HG03025 (cell line): Measurements from ENCODE around the gene PLCL2.

Experiments used
- ATAC-seq: cut with Tn5 transposase; IDR thresholded peaks from one replicate; pipeline ENCODE4 v1.9.1; 2021; ENCODE audit warnings: mild to moderate bottlenecking, moderate library complexity; ENCODE audit not compliant: unreplicated experiment, low FRiP score

PLCL2 gene

DNA sequence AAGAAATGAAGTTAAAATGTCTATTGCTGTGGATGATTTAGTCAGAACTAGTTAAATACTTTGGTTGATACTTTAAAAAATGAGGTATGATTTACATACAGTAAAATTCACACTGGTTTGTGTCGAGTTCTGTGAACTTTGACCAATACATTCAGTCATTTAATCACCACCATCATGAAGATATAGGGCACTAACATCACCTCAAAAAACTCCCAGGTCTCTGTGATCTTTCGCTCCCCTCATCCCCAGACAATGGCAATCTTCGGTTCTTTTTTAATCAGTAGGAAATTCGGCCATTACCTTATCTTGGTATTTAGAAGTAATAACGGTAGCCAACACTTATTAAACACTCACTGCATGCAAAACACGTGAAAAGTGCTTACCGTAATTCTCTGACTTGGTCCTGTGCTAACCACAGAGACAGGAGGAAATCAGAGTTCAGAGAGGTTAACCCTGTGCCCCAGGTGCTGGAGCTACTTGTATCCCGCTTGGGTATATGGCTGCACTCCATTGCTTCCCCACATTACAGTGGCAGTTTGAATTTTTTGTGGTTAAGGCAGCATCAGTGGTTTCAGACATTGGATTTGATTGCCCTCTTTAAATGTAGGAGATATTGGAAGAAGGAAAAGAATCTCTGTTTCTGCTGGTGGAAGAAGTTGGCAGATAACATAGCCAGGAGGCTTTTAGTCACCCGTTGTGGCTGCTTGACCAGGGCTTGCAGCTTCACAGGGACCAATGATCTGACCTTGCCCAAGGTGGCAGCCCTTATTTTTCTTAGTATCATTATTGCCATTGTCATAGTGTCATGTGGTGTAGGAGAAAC, 4.2 kb downstream of the PLCL2 start:
- peak; percentile 44 for ATAC-seq

DNA sequence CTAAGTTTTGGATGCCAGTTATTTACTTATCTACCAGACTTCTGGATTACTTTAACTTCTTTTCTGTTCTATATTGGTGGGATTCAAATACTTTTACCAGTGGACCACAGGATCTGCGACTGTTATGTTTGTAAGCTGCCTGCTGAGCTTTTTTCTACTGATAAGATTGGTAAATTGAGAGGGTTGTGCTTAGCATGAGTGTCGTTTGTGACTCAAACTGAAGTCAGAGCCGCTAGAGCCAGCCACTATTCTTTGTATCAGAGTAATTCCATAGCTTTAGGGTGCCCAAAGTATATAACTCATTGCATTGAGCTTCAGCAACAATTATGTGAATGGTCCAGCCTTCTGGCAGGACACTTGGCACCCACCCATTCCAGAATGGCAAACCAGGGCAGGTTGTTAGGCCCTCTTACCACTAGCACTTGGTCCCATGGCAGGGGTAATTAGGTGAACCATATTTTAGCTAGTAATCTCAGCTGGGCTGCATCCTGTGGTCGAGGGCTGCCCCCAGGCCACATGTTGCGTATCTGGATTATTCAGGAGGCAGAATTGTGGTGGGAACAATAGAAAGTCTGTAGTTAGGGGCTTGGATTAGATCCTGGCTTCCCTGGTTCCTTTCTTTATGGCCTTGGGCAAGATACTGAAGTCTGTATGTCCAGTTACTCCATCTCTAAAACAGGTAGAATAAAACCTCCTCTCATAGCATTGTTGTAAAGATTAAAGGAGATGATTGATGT, 6.0 kb downstream of the PLCL2 start:
- no peak for ATAC-seq

DNA sequence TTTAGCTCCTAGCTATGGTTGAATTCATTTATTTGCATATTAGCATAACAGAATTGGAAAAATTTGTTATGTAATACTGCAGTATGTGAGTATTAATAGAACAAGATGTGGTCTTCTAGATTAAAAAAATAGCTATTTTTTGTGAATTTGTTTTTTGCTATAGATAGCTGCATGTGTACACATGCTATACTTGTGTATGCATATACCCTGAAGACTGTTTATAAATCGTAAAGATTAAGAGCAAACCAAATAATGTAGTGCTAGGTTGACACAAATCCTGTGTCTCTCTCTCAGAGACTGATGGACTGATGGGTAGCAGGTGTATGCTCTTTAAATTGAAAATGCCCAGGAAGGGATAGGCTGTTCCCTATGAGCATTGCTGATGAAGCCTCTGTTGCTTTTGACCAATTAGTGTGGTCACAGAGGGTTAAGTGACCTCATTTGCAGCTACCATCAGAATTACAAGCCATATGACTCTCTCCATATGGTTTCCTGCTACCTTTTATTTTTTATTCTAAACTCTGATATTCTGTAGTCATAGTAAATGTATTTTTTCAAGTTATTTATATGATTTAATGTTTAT, 9.0 kb downstream of the PLCL2 start:
- no peak for ATAC-seq

DNA sequence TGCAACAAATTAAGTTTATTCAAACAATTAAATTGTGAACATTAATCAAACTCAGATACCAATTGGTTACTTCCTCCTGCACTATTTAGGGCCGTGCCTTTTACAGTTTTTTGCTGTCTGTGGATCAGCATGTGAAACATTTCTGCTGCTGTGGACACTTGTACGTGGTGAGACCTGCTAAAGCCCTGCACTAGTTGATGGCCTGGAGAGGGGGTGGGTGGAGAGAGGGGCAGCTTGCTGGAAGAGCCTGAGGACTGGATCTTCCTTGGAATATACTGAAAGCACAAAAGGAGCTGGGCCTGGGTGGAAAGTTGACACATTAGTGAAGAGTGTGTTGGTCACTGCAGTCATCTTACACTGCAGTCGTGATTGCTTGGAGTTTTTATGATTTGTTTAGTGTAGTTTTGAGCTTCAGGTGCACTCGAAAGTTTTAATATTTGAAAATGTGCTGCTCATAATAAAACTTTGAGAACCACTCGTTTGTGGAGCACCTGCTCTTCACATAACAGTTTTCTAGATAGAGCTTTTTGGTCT, 11.4 kb downstream of the PLCL2 start:
- ATAC-seq, result no peak

DNA sequence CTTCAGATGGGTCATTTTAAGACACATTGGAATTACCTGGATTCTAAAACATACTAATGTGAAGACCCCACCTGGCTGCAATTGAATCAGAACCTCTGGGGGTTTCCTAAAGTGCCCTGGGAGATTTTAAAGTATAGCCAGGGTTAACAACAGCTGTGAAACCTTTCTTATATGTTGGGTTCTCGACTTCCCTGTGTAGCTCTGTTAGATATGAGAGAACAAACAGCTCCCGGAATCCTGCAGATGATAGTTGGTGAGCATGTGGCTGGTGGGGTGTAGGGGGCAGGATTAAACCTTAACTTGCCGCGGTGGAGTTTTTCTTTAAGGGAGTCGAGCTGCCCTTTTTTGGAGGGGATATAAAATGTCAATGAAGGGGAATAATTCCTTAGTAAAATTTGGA, 12.1 kb downstream of the PLCL2 start:
- ATAC-seq, result no peak

DNA sequence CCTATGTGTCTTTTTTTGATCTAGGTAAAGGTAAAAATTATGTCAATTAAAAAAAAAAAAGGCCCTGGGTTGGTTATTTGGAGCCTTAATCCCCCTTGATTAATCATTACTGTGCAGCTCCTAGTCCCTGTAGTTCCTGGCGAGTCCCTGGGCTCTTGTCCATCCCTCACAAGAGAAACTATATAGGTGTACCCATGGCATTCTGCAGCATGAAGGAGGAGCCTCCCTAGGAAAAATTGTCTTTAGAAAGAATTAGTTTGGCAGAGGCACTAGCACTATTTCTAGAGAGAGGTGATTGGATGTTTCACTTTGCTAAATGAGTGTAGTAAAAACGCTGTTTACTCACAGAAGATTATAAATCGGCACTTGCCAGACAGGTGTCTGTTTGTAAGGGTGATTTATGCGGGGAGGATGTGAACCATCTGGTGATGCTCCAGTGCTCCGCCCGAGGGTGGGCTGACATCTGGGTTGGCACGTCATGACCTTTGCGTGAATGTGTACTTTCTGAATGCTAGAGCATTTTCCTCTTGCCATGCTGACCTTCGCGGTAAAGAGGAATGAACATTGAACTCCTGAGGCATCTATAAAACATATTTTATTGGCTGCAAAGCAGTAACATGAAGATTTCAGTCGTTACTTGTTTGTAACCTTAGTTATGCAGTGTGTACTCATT, 12.6 kb downstream of the PLCL2 start:
- peak; percentile 67 for ATAC-seq

DNA sequence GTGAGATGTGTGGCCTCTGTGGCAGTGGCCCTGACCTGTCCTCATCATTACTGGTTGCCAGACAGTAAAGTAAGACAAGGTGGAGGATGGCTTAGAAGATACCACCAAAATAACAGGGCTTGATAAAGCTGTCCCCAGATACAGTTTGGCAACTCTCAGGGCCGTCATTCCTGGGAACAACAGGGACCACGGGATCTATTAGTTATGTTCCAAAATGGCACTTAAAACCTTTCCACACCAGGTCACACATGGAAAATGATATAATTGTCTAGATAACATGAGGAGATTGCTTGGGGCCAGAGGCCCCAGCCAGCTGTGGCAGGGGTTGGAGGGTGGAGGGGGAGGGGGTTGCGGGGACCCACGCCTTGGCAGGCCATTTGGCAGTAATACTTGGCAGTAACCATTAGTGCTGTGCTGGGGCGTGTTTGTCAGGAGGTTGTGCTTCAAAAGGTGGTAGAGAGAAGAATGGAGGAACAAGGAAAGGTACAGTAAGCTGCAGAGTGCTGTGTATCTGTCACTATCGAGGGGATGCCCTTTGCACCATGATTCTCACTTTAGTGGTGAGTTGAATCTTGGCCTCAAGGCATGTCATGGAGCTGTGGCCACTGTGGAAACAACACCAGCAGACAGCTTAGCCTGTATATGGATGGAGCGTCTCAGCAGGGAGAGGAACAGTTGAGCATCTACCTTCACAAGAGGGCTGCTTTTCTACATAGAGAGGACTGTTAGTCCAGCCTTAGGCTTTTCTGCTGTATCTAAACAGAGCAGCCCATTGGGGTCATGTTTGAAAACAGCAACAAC, 14.0 kb downstream of the PLCL2 start:
- no peak for ATAC-seq

DNA sequence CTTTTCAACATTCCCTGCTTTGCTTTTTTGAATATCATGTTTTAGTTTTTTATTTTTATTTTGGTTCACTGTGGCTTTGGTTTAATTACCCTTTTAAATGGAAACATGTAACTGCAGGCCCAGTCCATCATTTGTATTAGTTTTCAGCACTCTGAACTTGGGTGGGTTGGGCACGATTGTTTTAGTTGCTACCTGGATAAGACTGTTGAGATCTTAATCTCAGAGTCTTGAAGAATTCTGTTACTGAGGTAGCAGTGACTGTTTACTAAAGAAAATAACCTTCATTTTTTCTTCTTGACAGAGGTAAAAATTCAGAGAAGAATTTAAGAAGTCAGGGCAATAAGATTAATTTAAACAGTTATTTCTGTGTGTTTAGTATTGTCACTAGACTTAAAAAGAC, 15.2 kb downstream of the PLCL2 start:
- ATAC-seq, result no peak

DNA sequence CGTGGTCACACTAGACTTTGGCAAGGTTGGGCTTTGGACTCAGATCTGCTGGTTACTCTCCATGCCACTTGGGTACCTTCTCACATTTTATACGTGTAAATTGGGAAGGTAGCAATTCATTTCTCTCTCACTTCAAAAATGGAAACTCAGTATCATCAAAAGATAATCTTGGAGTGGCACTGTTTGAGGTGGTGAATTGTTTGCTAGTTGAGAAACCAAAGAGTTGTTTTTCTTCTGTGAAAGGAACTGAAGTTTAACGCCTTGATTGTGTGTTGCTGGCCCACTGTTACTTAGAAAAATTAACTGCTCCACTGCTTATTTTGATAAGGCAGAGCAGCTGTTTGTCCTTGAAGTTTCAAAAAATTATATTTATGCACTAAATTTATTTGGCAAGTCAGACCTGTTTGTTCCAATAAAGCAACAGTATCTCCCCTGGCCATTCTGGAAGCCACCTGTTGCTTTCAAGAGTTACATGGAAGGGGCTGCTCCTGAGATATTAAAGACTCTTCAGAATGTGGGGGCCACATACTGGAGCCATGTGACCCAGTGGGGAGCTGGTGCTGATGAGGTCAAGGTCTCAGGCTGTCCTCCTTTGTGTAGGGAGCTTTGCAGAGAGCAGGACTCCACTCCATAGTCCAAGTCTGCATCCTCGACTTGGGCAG, 16.2 kb downstream of the PLCL2 start:
- no peak for ATAC-seq

DNA sequence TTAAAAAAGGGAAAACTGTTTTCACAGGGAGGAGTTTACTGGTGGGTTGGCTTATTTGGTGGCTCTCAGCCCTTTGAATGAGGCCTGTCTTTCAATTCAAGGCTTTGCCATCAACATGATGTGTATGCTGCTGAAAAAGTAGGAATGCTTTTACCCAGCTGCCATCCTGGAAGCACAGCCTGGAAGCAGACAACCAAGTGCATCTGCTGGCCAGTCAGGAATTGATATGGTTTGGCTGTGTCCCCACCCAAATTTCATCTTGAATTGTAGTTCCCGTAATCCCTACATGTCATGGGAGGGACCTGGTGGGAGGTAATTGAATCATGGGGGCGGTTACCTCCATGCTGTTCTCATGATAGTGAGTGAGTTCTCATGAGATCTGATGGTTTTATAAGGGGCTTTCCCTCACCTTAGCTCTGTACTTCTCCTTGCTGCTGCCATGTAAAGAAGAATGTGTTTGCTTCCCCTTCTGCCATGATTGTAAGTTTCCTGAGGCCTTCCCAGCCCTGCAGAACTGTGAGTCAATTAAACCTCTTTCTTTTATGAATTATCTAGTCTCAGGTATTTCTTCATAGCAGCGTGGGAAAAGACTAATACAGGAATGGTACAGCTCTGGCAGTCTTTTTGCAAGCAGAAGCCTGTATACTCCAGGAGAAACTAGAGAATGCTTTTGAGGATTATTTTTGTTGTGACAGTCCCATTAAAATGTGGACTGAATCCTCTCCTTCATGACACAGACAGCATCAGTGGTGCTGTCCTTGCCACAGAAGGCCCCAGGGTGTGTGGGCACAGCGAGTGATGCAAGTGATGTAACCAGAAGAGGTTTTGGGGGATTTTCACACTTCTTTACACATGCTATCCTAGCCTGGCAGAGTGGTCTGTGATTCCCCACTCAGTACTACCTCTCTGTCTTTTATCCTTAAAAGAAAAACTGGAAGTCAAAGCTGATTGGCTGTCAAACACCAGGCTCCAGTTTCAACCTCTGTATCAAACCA, 20.0 kb downstream of the PLCL2 start:
- no peak for ATAC-seq

DNA sequence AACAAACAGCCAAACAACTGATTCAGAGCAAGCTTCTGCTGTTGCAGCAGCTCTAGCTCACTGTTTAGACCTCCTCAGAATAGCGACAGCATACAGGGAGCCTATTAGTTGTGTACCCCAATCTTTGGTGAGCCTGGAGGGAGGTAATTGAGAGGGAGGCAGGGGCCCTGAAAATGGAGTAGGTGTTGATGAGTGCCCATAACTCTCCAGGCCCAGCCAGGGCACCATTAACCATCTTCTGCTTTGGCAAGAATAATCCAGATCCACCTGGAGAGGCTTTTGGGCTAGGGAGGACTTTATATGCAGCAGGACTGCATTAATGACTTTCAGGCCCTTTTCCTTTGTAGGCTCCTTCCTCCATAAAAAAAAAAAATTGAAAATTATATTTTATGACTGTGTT, 20.9 kb downstream of the PLCL2 start:
- ATAC-seq, result no peak

DNA sequence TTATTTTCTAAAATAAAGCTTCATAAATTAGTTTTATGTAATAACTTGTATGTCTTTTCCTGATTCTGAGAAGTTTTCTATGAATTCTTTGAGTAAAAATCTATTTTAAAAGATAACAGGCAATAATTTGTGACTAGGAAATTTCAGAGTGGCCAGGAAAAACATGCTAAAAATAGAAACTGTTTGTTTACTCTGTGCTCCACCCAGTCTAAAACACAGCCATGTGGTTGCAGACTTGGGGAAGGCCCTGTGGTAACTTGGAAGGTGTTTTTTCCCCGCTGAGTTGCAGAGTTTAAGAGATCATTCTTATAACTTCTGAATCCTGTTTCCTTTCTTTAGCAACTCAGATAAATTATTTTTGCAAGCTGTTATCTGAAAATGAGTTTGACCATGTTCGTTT, 21.9 kb downstream of the PLCL2 start:
- no peak for ATAC-seq

DNA sequence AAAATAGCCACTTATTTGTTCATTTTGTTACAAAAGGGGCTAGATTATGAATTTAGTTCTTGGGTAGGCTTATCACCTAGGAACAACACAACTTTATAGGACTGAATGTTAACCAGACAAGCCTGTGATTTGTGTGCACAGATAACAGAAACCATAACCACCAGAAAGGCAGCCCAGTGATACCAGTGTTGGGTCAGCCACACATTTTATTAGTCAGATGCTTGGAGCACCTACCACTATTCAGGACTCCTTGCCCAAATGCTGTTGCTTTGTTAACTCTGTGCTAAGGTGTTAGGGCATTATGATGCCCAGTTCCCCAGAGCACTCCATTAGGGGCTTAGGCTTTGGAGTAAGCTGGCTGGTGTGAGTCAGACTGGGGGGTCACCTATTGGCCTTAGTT, 22.5 kb downstream of the PLCL2 start:
- ATAC-seq, result no peak

DNA sequence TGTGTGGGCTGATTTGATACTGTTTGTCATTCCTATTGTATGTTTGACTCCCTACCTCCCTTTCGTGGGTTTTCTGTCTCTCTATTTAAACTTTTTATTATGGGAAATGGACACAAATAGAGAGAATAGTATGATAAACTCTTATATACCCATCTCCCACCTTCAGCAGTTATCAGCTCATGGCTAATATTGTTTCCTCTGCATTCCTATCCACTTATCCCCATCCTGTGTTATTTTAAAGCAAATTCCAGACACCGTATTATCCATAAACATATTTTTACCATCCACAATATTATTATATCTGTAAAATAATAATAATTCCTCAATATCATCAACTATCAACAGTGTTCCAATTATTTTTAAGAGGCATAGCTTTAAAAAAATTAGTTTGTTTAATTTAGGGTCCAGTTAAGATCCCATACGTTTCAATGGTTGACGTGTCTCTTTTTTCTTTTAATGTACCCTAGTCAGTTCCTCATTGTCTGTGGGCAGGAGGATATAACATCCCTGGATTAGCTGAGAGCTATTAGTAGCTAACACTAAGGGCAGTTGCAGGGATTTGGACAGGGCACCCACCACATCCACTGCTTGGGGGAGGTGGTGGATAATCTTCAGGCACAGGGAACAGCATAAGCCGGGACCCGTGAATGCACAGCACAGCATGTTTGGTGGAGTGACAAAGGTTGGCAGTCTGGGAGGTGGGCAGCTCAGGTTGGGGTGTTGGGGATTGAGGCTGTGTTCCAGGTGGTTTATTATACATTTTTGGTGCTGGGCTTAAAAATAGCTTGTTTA, 23.5 kb downstream of the PLCL2 start:
- ATAC-seq, result no peak

DNA sequence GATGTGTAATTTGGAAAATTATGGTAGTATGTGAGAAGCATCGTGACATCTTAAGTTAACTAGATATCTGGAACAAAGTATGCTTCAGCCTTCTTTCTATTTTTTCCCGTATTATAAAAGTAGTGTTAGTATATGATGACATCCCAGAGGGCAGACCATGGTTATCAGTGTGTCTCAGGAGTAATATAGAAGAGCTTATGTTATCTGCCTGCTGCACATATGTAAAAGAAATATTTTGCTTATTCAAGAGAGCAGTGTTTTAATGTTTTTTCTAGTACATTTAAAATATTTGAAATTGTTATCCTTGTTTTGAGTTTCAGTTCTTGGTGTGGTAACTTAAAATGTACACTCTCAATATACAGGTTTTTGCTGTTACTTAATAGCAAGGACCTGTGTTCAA, 24.1 kb downstream of the PLCL2 start:
- ATAC-seq, result no peak

DNA sequence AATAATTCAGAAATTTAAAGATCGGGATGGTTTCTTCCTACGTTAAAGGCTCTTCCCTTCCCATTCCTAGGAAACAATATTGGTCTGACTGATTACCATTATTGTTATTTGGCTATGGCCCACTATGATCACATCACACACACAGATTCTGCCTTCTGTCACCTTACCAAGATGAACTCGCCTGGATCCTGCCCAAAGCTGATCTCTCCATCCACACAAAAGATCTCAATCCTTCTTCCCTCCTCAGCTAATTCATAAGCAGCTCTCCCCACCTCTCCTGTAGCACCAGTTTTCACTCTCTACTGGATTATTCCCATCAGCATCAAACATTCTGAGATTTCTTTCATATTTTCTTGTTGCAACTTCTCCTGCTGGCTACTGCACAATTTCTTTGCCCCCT, 25.0 kb downstream of the PLCL2 start:
- ATAC-seq, result no peak

DNA sequence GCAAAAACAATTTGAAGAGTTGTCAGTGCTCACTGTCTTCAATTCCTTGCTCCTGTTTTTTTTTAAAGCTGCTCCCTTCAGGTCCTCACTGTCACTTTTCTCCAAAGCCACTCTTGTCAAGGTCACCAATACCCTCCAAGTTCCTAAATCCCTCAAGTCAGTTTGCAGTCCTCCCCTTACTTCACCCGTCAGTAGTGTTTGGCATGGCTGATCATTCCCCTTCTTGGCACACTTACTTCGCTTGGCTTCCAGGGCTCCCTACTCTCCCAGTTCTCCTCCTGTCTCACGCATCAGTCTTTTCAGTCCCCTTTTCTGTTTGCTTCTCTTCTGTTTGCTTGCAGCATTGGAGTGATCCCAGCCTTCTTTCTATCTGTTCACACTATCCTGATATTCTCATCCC, 25.5 kb downstream of the PLCL2 start:
- no peak for ATAC-seq

DNA sequence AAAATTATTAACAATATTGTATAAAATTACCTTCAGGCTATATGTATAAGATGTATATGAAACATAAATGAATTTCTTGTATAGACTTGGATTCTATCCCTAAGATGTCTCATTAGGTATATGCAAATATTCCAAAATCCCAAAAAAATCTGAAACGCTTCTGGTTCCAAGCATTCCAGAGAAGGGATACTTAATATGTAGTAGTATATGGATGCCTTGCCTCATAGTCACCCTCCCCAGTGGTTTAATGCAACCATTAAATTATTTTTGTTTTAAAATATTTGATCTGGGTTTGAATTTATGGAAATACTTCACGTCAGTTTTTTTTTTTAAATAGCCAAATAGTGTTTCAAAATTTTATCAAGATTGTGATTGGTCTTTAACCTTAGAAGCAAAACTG, 27.2 kb downstream of the PLCL2 start:
- ATAC-seq, result no peak
